Fibroblast of the aortic adventitia (primary cell): ENCODE data around the gene BICDL2. TPM values are rescaled to one million over a fixed set of nuclear protein-coding genes. Genes with fewer than 3 reads are reported as not detected.

Source experiments
- DNase-seq: peaks from one replicate; pipeline ENCODE4 v3.0.0-alpha.2; 2010; ENCODE audit warnings: low read depth
- H3K4me3 ChIP-seq: 2 replicates; pipeline ENCODE4 v1.5.1; 2011; ENCODE audit warnings: low read depth, mild to moderate bottlenecking, control low read depth, low read length, moderate library complexity
- total RNA-seq: library from RNA; depleted of rRNA; stranded (reverse); fragments of >200 nt; gene quantifications from 2 replicates; pipeline ENCODE4 v1.2.3, GENCODE V29; 2012; ENCODE audit warnings: low replicate concordance
- TF ChIP-seq, protein P1 (sequence below): IDR thresholded peaks from 2 replicates; pipeline ENCODE4 v1.5.1; 2011; ENCODE audit warnings: mild to moderate bottlenecking, low read length, control low read depth, inconsistent platforms; ENCODE audit not compliant: insufficient read depth

BICDL2 gene
- total RNA-seq, 1 donor = not detected

DNA sequence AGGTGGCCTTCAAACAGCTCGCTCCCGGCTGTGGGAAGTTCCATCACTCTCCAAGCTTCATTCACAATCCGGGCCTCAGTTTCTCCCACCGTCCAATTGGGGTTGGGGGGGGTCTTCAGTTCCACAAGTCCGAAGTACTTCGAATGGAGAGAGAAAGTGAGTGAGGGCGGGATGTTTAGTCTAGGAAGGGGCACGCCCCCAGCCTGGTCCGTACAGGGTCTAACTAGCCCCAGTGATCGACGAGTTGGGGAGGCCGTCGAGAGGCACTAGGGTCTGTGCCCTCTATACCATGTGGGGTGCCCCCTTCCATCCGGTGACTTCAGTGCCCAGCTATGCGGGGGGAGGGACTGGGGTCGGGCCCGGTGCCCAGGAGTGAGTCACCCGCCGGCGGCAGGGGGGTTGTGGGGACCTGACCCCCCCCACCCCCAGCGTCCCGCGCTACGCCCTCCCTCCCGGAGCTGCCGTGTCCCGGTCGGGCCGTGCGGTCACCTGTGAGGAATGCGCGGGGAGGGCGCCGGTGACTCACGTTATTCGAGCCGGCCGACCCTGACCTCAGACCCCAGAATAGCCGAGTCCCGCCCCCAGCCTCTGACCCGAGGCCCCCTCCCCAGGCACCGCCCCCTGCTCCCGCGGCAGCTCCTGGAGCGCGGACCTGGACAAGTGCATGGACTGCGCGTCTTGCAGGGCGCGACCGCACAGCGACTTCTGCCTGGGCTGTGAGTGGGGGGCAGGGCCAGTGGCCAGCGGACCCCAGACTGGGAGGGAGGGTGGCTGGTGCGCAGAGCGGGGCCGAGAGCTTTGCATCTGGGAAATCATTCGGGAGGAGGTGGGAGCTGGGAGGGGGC lies 15.9 kb downstream of the BICDL2 start:
- peak; percentile 81 for DNase-seq
- peak overlapping the region; percentile 92 for H3K4me3 ChIP-seq
- TF ChIP-seq, protein P1, sequence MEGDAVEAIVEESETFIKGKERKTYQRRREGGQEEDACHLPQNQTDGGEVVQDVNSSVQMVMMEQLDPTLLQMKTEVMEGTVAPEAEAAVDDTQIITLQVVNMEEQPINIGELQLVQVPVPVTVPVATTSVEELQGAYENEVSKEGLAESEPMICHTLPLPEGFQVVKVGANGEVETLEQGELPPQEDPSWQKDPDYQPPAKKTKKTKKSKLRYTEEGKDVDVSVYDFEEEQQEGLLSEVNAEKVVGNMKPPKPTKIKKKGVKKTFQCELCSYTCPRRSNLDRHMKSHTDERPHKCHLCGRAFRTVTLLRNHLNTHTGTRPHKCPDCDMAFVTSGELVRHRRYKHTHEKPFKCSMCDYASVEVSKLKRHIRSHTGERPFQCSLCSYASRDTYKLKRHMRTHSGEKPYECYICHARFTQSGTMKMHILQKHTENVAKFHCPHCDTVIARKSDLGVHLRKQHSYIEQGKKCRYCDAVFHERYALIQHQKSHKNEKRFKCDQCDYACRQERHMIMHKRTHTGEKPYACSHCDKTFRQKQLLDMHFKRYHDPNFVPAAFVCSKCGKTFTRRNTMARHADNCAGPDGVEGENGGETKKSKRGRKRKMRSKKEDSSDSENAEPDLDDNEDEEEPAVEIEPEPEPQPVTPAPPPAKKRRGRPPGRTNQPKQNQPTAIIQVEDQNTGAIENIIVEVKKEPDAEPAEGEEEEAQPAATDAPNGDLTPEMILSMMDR = no peak

DNA sequence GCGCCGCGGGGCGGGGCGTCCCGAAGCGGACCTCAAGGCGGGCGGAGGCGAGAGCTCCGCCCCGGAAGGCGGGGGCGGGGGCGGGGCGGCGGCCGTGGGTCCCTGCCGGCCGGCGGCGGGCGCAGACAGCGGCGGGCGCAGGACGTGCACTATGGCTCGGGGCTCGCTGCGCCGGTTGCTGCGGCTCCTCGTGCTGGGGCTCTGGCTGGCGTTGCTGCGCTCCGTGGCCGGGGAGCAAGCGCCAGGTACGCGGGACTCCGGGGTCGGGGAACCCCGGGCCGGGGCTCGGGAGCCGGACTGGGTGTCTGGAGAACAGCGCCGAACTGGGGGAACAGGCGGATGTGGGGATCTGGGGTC lies 16.5 kb downstream of the BICDL2 start, which contains the start of gene TNFRSF12A:
TSS of gene TNFRSF12A (plus strand) at position 122 of the 357 bp plus-strand sequence. CDS start at position 152, 30 bp downstream.
- DNase-seq = peak; percentile 46
- TF ChIP-seq, protein P1 = no peak
- H3K4me3 ChIP-seq = peak within 1 kb of the TSS; percentile 92

- TF ChIP-seq, protein P1 = no peak
- H3K4me3 ChIP-seq = peak overlapping the region; percentile 63
- DNase-seq = no peak
These were observed 17.0 kb downstream of the BICDL2 start for GRCh38 chr16:3019594-3020246.

- TF ChIP-seq, protein P1 = no peak
- H3K4me3 ChIP-seq = no peak within 1 kb of the TSS
- DNase-seq = no peak
These were observed 18.8 kb downstream of the BICDL2 start, which contains the start of gene CLDN6 for GRCh38 chr16:3017794-3018506. Gene CLDN6 (minus strand): TSS chr16:3018183. CDS start chr16:3016021, 2,162 bp downstream.

DNA sequence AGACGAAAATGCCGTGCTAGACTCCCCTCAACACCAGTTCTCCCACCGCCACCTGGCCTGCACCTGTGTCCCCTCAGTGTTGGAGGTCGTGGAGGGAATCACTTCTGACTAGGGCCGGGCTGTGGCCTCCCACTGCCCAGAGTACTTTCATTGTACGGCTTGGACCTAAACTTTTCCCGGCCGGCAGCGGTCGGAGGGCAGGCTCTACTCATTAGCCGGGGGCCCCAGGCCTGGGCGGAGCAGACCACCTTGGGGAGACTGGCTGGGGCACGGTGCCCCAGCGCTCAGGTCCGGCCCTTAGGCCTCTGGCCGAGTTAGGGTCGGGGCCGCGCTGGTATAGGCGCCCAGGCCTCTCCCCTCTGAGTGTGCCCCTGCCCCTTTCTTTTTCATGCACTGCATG lies 19.4 kb downstream of the BICDL2 start:
- TF ChIP-seq, protein P1 = no peak
- DNase-seq = no peak
- no peak overlapping the region for H3K4me3 ChIP-seq

- DNase-seq = no peak
- TF ChIP-seq, protein P1 = no peak
- no peak overlapping the region for H3K4me3 ChIP-seq
These were observed 20.8 kb downstream of the BICDL2 start for GRCh38 chr16:3015865-3016521.
